Pancreas (tissue), 10 donors: ENCODE measurements around the gene PLA2G4F. TPM values are rescaled to one million over a fixed set of nuclear protein-coding genes. Genes with fewer than 3 reads are reported as not detected.

Experiments
- ATAC-seq, 4 donors: fragments of 200-7000 bp; cut with Tn5 transposase; one replicate each; pipeline versions ENCODE4 v1.8.0 to v1.9.1; 2020; ENCODE audit warnings: mild to moderate bottlenecking in 4 of 4, moderate library complexity in 4 of 4
- DNase-seq, 6 donors: peaks; one replicate each; pipeline ENCODE4 v3.0.0-alpha.2; 2020
- FAIRE-seq: peaks from 2 replicates; lab custom pipeline; 2012; peaks lifted over from hg19 to GRCh38; lab: Jason Lieb, UNC
- H3K27ac ChIP-seq, 4 donors: fragments of 200-600 bp; sonication (generic); 1 replicate in 3 of 4; 2 replicates in 1 of 4; pipeline versions ENCODE4 v1.5.0 to v1.8.0; 2020
- H3K27me3 ChIP-seq, 4 donors: fragments of 200-600 bp; one replicate each; pipeline ENCODE4 v1.8.0; 2021
- H3K36me3 ChIP-seq, 3 donors: fragments of 200-600 bp; sonication (generic) in 1 of 3; one replicate each; pipeline versions ENCODE4 v1.5.0 to v1.8.0; 2020 to 2021
- H3K4me1 ChIP-seq, 3 donors: fragments of 200-600 bp; one replicate each; pipeline ENCODE4 v1.8.0; 2021
- H3K4me3 ChIP-seq, 4 donors: fragments of 200-600 bp; sonication (generic) in 2 of 4; one replicate each; pipeline versions ENCODE4 v1.5.0 to v1.8.0; 2020 to 2021
- H3K9me3 ChIP-seq, 4 donors: fragments of 200-600 bp; one replicate each; pipeline ENCODE4 v1.8.0; 2021
- WGBS, 2 donors: extraction: QIAGEN DNeasy Blood & Tissue Kit; methylation state at CpG; one replicate each; pipeline ENCODE4 v1.1.7; 2013; 5-methylcytosine and 5-hydroxymethylcytosine counted together
- intact Hi-C, 3 donors: fragments of 100-400 bp; cut with DNase I; formaldehyde crosslinking; loops; one replicate each; pipeline versions ENCODE4 v1.11.1 to v1.14.2; 2022
- polyA plus RNA-seq, 2 donors: library from polyadenylated mRNA; stranded (reverse); fragments of 200-250 nt; gene quantifications; one replicate each; pipeline ENCODE4 v1.2.3, GENCODE V29; 2013
- total RNA-seq, 6 donors: library from RNA; stranded (reverse); fragmentation: NEBNext Ultra II Directional in 4 of 6; extraction: Animal tissue kit (Norgen Biotek cat#: 25700) in 4 of 6; gene quantifications; one replicate each; pipeline versions ENCODE4 v1.2.1 to v1.2.4, GENCODE V29; 2021 to 2023
- TF ChIP-seq, protein P1 (sequence below), 4 donors: fragments of 200-600 bp; sonication (generic) in 3 of 4; IDR thresholded peaks; one replicate each; pipeline versions ENCODE4 v1.5.0 to v1.8.0; 2021; ENCODE audit warnings: antibody characterized with exemption in 4 of 4
- donor health status: healthy with polysubstance abuse.
- donor health status: DM: no; HTN: no; CAD: no; lungs with moderate emphysema.
- donor health status: DM: no; HTN: no; CAD: no.
- donor health status: control.
- donor health status: control.
- donor health status: Bipolar disorder and iron deficiency.
- donor health status: DM: yes; HTN: yes; CAD: no.
- donor health status: DM: no; HTN: no; CAD: no.
- donor health status: DM: no; HTN: no; CAD: no.
- donor health status: DM: yes; HTN: yes; CAD: no.

Gene PLA2G4F
- total and polyA plus RNA-seq, 8 donors = 0.08 to 1.1 (median 0.29) TPM

- WGBS, 2 donors = 93% methylated on average over 6 of the region's 6 CpGs
- H3K27ac ChIP-seq = no peak overlapping the region
- no peaks in the 10 kb centered on the region for H3K27me3 ChIP-seq
- H3K4me3 ChIP-seq = no peak overlapping the region
- peaks cover 0 to 68% (median 20%) of the 10 kb centered on the region in 3 donors for H3K36me3 ChIP-seq
- TF ChIP-seq, protein P1, sequence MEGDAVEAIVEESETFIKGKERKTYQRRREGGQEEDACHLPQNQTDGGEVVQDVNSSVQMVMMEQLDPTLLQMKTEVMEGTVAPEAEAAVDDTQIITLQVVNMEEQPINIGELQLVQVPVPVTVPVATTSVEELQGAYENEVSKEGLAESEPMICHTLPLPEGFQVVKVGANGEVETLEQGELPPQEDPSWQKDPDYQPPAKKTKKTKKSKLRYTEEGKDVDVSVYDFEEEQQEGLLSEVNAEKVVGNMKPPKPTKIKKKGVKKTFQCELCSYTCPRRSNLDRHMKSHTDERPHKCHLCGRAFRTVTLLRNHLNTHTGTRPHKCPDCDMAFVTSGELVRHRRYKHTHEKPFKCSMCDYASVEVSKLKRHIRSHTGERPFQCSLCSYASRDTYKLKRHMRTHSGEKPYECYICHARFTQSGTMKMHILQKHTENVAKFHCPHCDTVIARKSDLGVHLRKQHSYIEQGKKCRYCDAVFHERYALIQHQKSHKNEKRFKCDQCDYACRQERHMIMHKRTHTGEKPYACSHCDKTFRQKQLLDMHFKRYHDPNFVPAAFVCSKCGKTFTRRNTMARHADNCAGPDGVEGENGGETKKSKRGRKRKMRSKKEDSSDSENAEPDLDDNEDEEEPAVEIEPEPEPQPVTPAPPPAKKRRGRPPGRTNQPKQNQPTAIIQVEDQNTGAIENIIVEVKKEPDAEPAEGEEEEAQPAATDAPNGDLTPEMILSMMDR (IDR thresholded peaks at IDR 0.05) = no peak
- intact Hi-C loops = no loop called here
- ATAC-seq (no peak), DNase-seq (no peak), FAIRE-seq (no peak)
- H3K4me1 ChIP-seq = no peaks in the 10 kb centered on the region
- H3K9me3 ChIP-seq = no peaks in the 10 kb centered on the region
Measured at GRCh38 chr15:42182328-42182886, 26.0 kb upstream of the PLA2G4F start.

GRCh38 chr15:42178056-42178455 is 21.6 kb upstream of the PLA2G4F start:
- Histone ChIP-seq H3K9me3 (no peaks in the 10 kb centered on the region), H3K4me3 (no peak overlapping the region), H3K36me3 (peaks cover 0 to 63% (median 22%) of the 10 kb centered on the region in 3 donors), H3K27me3 (no peaks in the 10 kb centered on the region), H3K4me1 (no peaks in the 10 kb centered on the region), H3K27ac (no peak overlapping the region)
- DNase-seq (no peak), FAIRE-seq (no peak), ATAC-seq (no peak)
- TF ChIP-seq, protein P1 (IDR thresholded peaks at IDR 0.05) = no peak
- 78 to 88% methylated on average over 2 of the region's 2 CpGs for WGBS, 2 donors
- intact Hi-C loops = no loop called here

- Histone ChIP-seq H3K27ac (no peak overlapping the region), H3K36me3 (peaks cover 0 to 54% (median 31%) of the 10 kb centered on the region in 3 donors)
Measured at GRCh38 chr15:42175671-42176070, 19.2 kb upstream of the PLA2G4F start.

GRCh38 chr15:42172475-42172874 is 16.0 kb upstream of the PLA2G4F start:
- FAIRE-seq = no peak
- no peak overlapping the region for H3K27ac ChIP-seq
- H3K4me1 ChIP-seq = no peaks in the 10 kb centered on the region

More at GRCh38 chr15:42175671-42176070, 19.2 kb upstream of the PLA2G4F start:
- DNase-seq = no peak
- no peak for FAIRE-seq
- 82 to 84% methylated on average over 5 of the region's 5 CpGs for WGBS, 2 donors
- Histone ChIP-seq H3K4me1 (no peaks in the 10 kb centered on the region), H3K4me3 (no peak overlapping the region), H3K9me3 (no peaks in the 10 kb centered on the region), H3K27me3 (no peaks in the 10 kb centered on the region)
- no peak for ATAC-seq
- intact Hi-C loops = no loop called here
- TF ChIP-seq, protein P1 (IDR thresholded peaks at IDR 0.05) = no peak

GRCh38 chr15:42171795-42172194 is 15.4 kb upstream of the PLA2G4F start:
- ATAC-seq (no peak), DNase-seq (no peak), FAIRE-seq (no peak)
- no peaks in the 10 kb centered on the region for H3K9me3 ChIP-seq
- 83 to 90% methylated on average over 1 of the region's 1 CpG for WGBS, 2 donors
- intact Hi-C loops = no loop called here
- H3K4me1 ChIP-seq = no peaks in the 10 kb centered on the region
- no peak overlapping the region for H3K4me3 ChIP-seq
- no peak overlapping the region for H3K27ac ChIP-seq
- H3K27me3 ChIP-seq = no peaks in the 10 kb centered on the region
- TF ChIP-seq, protein P1 (IDR thresholded peaks at IDR 0.05) = no peak
- peaks cover 0 to 65% (median 32%) of the 10 kb centered on the region in 3 donors for H3K36me3 ChIP-seq

More at GRCh38 chr15:42172475-42172874, 16.0 kb upstream of the PLA2G4F start:
- Histone ChIP-seq H3K36me3 (peaks cover 0 to 62% (median 29%) of the 10 kb centered on the region in 3 donors), H3K27me3 (no peaks in the 10 kb centered on the region), H3K4me3 (no peak overlapping the region), H3K9me3 (no peaks in the 10 kb centered on the region)
- no peak for DNase-seq
- intact Hi-C loops = no loop called here
- ATAC-seq = no peak
- 87 to 92% methylated on average over 5 of the region's 5 CpGs for WGBS, 2 donors
- TF ChIP-seq, protein P1 (IDR thresholded peaks at IDR 0.05) = no peak
